ENCODE results near the gene NDUFV1. TPM values are rescaled to one million over a fixed set of nuclear protein-coding genes. Genes with fewer than 3 reads are reported as not detected.
A peak's percentile ranks its signal among the peaks of the same experiment; 100 is the strongest.

The NDUFV1 gene
- total RNA-seq, 2 experiments from 2014 or later: 223 to 224 TPM

DNA sequence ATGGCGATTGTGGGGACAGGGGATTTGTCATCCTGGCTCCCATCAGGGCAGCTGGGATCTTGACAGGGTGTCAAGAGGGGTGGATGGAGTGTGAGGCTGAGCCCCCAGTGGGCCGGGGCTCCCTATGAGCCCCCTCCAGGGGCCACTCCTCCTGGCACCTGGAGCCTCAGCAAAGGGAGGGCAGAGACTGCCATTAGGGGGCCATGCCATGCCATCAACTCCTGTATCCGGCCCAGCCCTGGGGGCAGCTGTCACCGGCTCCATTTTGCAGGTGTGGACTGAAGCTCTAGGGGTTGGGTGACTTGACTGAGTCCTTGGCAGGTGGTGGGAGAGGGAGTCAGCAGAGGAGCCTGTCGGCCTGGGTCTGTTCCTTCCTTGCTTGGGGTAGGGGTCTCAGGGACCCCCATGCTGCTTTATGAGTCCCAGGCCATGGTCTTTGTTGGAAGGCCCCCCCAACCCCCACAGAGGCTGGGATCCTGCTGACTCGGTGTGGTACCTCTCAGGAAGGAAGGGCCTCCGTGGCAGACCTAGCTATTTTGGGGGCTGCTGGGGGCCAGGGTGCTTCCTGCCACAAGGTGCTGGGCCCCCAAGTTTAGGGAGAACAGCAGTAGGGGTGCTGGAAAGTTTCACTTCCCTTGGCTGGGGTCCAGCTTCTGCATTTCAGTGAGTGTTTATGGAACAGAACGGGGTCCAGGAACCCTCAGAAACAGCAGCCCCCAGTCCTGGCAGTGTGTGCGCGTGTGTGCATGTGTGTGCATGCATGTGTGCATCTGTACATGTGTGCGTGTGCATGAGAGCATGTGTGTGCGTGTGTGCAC lies 42.3 kb downstream of the NDUFV1 start:
- Histone ChIP-seq H3K9me3 (ENCODE audit: control insufficient read depth in 1 of 2, insufficient read depth in 1 of 2, low read length in 2 of 2) (peaks cover 0 to 5% of the 10 kb centered on the region in 2 experiments), H3K4me1 (ENCODE audit: insufficient read depth, low read length) (peaks cover 48% of the 10 kb centered on the region), H3K27ac (ENCODE audit: low read depth in 1 of 2, low read length in 2 of 2) (no peak overlapping the region), H3K4me3 (ENCODE audit: low read length) (no peak overlapping the region), H3K36me3 (ENCODE audit: insufficient read depth, low read length) (no peaks in the 10 kb centered on the region), H3K27me3 (ENCODE audit: control insufficient read depth in 1 of 2, insufficient read depth in 2 of 2, low read length in 2 of 2) (no peaks in the 10 kb centered on the region)
- TF ChIP-seq, protein P1, sequence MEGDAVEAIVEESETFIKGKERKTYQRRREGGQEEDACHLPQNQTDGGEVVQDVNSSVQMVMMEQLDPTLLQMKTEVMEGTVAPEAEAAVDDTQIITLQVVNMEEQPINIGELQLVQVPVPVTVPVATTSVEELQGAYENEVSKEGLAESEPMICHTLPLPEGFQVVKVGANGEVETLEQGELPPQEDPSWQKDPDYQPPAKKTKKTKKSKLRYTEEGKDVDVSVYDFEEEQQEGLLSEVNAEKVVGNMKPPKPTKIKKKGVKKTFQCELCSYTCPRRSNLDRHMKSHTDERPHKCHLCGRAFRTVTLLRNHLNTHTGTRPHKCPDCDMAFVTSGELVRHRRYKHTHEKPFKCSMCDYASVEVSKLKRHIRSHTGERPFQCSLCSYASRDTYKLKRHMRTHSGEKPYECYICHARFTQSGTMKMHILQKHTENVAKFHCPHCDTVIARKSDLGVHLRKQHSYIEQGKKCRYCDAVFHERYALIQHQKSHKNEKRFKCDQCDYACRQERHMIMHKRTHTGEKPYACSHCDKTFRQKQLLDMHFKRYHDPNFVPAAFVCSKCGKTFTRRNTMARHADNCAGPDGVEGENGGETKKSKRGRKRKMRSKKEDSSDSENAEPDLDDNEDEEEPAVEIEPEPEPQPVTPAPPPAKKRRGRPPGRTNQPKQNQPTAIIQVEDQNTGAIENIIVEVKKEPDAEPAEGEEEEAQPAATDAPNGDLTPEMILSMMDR (IDR thresholded peaks at IDR 0.05): no peak
- DNase-seq: peak in 2 of 14 experiments; percentile 17 to 19
- peaks cover 32% of the 10 kb centered on the region for H3K4me1 Mint-ChIP-seq (ENCODE audit: low read depth)
- ChIA-PET POLR2A (interaction anchor here (1.1 to 4.9 kb wide), 3 partner anchors 10 to 20 kb away, joined by 3 to 51 read pairs (median 7); partner anchors contain the start of gene NUDT8), CTCF (interaction anchor here (1.5 to 2.0 kb wide), 2 partner anchors 10 to 20 kb away, joined by 7 to 9 read pairs; partner anchors contain the start of gene NUDT8)
- H3K27me3 Mint-ChIP-seq: no peaks in the 10 kb centered on the region
- H3K9me3 Mint-ChIP-seq: no peaks in the 10 kb centered on the region
- peaks cover 4% of the 10 kb centered on the region for H3K36me3 Mint-ChIP-seq (ENCODE audit: low read depth)
- H3K4me3 Mint-ChIP-seq: peak overlapping the region; percentile 7
- ATAC-seq (ENCODE audit: poor library complexity): no peak
- no peak overlapping the region for H3K27ac Mint-ChIP-seq
- intact Hi-C loops (cut with DNase I, micrococcal nuclease): loop anchor here in 1 of 2 experiments (1.0 kb wide), 1 partner anchor 19 kb away; no protein-coding TSS in a partner anchor

- Mint-ChIP-seq H3K36me3 (ENCODE audit: low read depth) (peaks cover 4% of the 10 kb centered on the region), H3K27me3 (no peaks in the 10 kb centered on the region), H3K4me3 (peak overlapping the region; percentile 95), H3K4me1 (ENCODE audit: low read depth) (peaks cover 32% of the 10 kb centered on the region), H3K27ac (peak overlapping the region; percentile 97), H3K9me3 (no peaks in the 10 kb centered on the region)
- peak overlapping the region; percentile 60 for H3K4me3 ChIP-seq (ENCODE audit: low read length)
- ATAC-seq (ENCODE audit: poor library complexity) (peak; percentile 10), DNase-seq (peak in 1 of 14 experiments; percentile 20)
- no peaks in the 10 kb centered on the region for H3K36me3 ChIP-seq (ENCODE audit: insufficient read depth, low read length)
- peak overlapping the region in 1 of 2 donors; percentile 35 for H3K27ac ChIP-seq (ENCODE audit: low read depth in 1 of 2, low read length in 2 of 2)
- intact Hi-C loops (cut with DNase I, micrococcal nuclease): loop anchor here in 1 of 2 experiments (10.0 kb wide), 1 partner anchor 295 kb away; the partner anchor contains the start of gene POLD4
- ChIA-PET CTCF (interaction anchor here (1.5 to 2.7 kb wide), 3 partner anchors 9 to 21 kb away, joined by 5 to 9 read pairs (median 7); partner anchors contain the start of gene NUDT8), POLR2A (interaction anchor here (1.6 to 4.9 kb wide), 4 partner anchors 9 to 66 kb away, joined by 4 to 51 read pairs (median 10); partner anchors contain the start of gene NUDT8)
- TF ChIP-seq, protein P1 (IDR thresholded peaks at IDR 0.05): no peak
- peaks cover 48% of the 10 kb centered on the region for H3K4me1 ChIP-seq (ENCODE audit: insufficient read depth, low read length)
- H3K9me3 ChIP-seq (ENCODE audit: control insufficient read depth in 1 of 2, insufficient read depth in 1 of 2, low read length in 2 of 2): no peaks in the 10 kb centered on the region
- H3K27me3 ChIP-seq (ENCODE audit: control insufficient read depth in 1 of 2, insufficient read depth in 2 of 2, low read length in 2 of 2): no peaks in the 10 kb centered on the region
These were observed 43.1 kb downstream of the NDUFV1 start for GRCh38 chr11:67649634-67650510.

Measured in CD4-positive, alpha-beta T cell (primary cell).